MM.1S (cell line): ENCODE results near the gene SCAMP4.

Source experiments
- DNase-seq: peaks from one replicate; pipeline ENCODE4 v3.0.0-alpha.2; 2015
- H2AFZ ChIP-seq: fragments of 300-600 bp; sonication (generic); 2 replicates; pipeline ENCODE4 v1.6.0; 2016; ENCODE audit warnings: antibody characterized with exemption, low read length
- H3F3A ChIP-seq: fragments of 300-600 bp; sonication (generic); 2 replicates; pipeline ENCODE4 v1.6.1; 2016; ENCODE audit warnings: mild to moderate bottlenecking, antibody characterized with exemption, low read length, moderate library complexity, mixed read lengths; ENCODE audit not compliant: insufficient read depth
- H3K27ac ChIP-seq: fragments of 300-600 bp; sonication (generic); 2 replicates; pipeline ENCODE4 v1.5.1; 2016; ENCODE audit warnings: mild to moderate bottlenecking, low read length
- H3K27me3 ChIP-seq: fragments of 300-600 bp; sonication (generic); replicated peaks from 2 replicates; pipeline ENCODE4 v1.6.0; 2016; ENCODE audit warnings: low read length; ENCODE audit not compliant: insufficient read depth
- H3K36me3 ChIP-seq: fragments of 300-600 bp; sonication (generic); replicated peaks from 2 replicates; pipeline ENCODE4 v1.6.1; 2016; ENCODE audit warnings: mild to moderate bottlenecking, low read length, mixed read lengths; ENCODE audit not compliant: insufficient read depth
- H3K4me1 ChIP-seq: fragments of 300-600 bp; sonication (generic); 2 replicates; pipeline ENCODE4 v1.6.1; 2016; ENCODE audit warnings: low read length, mixed read lengths
- H3K4me2 ChIP-seq: fragments of 300-600 bp; sonication (generic); 2 replicates; pipeline ENCODE4 v1.6.0; 2016; ENCODE audit warnings: low read depth, low read length
- H3K4me3 ChIP-seq: fragments of 300-600 bp; sonication (generic); 2 replicates; pipeline ENCODE4 v1.5.1; 2016; ENCODE audit warnings: low read length, mixed read lengths
- H3K79me2 ChIP-seq: fragments of 300-600 bp; sonication (generic); 2 replicates; pipeline ENCODE4 v1.6.1; 2016; ENCODE audit warnings: mixed run types, low read length, mixed read lengths
- H3K9ac ChIP-seq: fragments of 300-600 bp; sonication (generic); 2 replicates; pipeline ENCODE4 v1.6.1; 2016; ENCODE audit warnings: low read length, mixed read lengths
- H3K9me2 ChIP-seq: fragments of 300-600 bp; sonication (generic); replicated peaks from 2 replicates; pipeline ENCODE4 v1.6.1; 2016; ENCODE audit warnings: mild to moderate bottlenecking, low read length, mixed read lengths; ENCODE audit not compliant: insufficient read depth
- H3K9me3 ChIP-seq: fragments of 300-600 bp; sonication (generic); replicated peaks from 2 replicates; pipeline ENCODE4 v1.6.1; 2016; ENCODE audit warnings: mild to moderate bottlenecking, low read length, mixed read lengths; ENCODE audit not compliant: insufficient read depth
- H4K20me1 ChIP-seq: fragments of 300-600 bp; sonication (generic); 2 replicates; pipeline ENCODE4 v1.6.1; 2016; ENCODE audit warnings: mild to moderate bottlenecking, low read length, moderate library complexity, mixed read lengths; ENCODE audit not compliant: insufficient read depth
- CTCF ChIP-seq: fragments of 300-600 bp; sonication (generic); IDR thresholded peaks from 2 replicates; pipeline ENCODE4 v1.5.1; 2016; ENCODE audit warnings: antibody characterized with exemption, low read length, mixed read lengths
- EZH2 ChIP-seq: fragments of 300-600 bp; sonication (generic); optimal IDR thresholded peaks from 2 replicates; pipeline ENCODE3; 2017; ENCODE audit warnings: low read depth, mild to moderate bottlenecking, antibody characterized with exemption, low read length, mixed read lengths
- EZH2phosphoT487 ChIP-seq: fragments of 300-600 bp; sonication (generic); IDR thresholded peaks from 2 replicates; pipeline ENCODE4 v1.6.1; 2018; ENCODE audit warnings: antibody characterized with exemption, low read length

The SCAMP4 gene

GRCh38 chr19:1944088-1944915, 39.1 kb downstream of the SCAMP4 start:
- H3K9ac ChIP-seq = no peak overlapping the region
- no peaks in the 10 kb centered on the region for H3K27me3 ChIP-seq
- H3K36me3 ChIP-seq = peaks cover 2% of the 10 kb centered on the region; the same call in 1 of the 2 replicates
- H3K79me2 ChIP-seq = peaks cover 79% of the 10 kb centered on the region
- H2AFZ ChIP-seq = no peak overlapping the region
- no peaks in the 10 kb centered on the region for H3K9me3 ChIP-seq
- DNase-seq = no peak
- peaks cover 17% of the 10 kb centered on the region for H3K4me1 ChIP-seq
- no peak overlapping the region for H3K4me2 ChIP-seq
- H3F3A ChIP-seq = peaks cover 28% of the 10 kb centered on the region
- H3K27ac ChIP-seq = no peak overlapping the region
- no peaks in the 10 kb centered on the region for H3K9me2 ChIP-seq
- H4K20me1 ChIP-seq = peaks cover 38% of the 10 kb centered on the region
- H3K4me3 ChIP-seq = no peak overlapping the region
- TF ChIP-seq EZH2 = no peak
- no peak for TF ChIP-seq CTCF
- no peak for TF ChIP-seq EZH2phosphoT487

GRCh38 chr19:1944916-1945561, 39.8 kb downstream of the SCAMP4 start:
- Histone ChIP-seq H3K4me3 (no peak overlapping the region), H3K27me3 (no peaks in the 10 kb centered on the region), H4K20me1 (peaks cover 38% of the 10 kb centered on the region), H3K9me3 (no peaks in the 10 kb centered on the region), H3K4me2 (no peak overlapping the region), H3K79me2 (peaks cover 82% of the 10 kb centered on the region), H3K9me2 (no peaks in the 10 kb centered on the region), H2AFZ (no peak overlapping the region), H3K27ac (no peak overlapping the region), H3K9ac (no peak overlapping the region), H3F3A (peaks cover 25% of the 10 kb centered on the region), H3K4me1 (peaks cover 14% of the 10 kb centered on the region), H3K36me3 (peaks cover 2% of the 10 kb centered on the region; the same call in 1 of the 2 replicates)
- TF ChIP-seq EZH2phosphoT487 = no peak
- no peak for TF ChIP-seq EZH2
- TF ChIP-seq CTCF = no peak
- DNase-seq = no peak

GRCh38 chr19:1945899-1946298, 40.7 kb downstream of the SCAMP4 start:
- Histone ChIP-seq H3K4me2 (no peak overlapping the region), H3K9ac (no peak overlapping the region), H3K79me2 (peaks cover 91% of the 10 kb centered on the region), H3K9me3 (no peaks in the 10 kb centered on the region), H4K20me1 (peaks cover 42% of the 10 kb centered on the region), H3K27ac (no peak overlapping the region), H3F3A (peaks cover 19% of the 10 kb centered on the region), H3K9me2 (no peaks in the 10 kb centered on the region), H3K4me1 (peaks cover 12% of the 10 kb centered on the region), H3K27me3 (no peaks in the 10 kb centered on the region), H3K36me3 (peaks cover 2% of the 10 kb centered on the region; the same call in 1 of the 2 replicates), H3K4me3 (no peak overlapping the region), H2AFZ (no peak overlapping the region)
- no peak for DNase-seq
- no peak for TF ChIP-seq EZH2phosphoT487
- TF ChIP-seq EZH2 = no peak
- peak; percentile 44 for TF ChIP-seq CTCF
